ENCODE data around the gene UBAP2L.

The UBAP2L gene

DNA sequence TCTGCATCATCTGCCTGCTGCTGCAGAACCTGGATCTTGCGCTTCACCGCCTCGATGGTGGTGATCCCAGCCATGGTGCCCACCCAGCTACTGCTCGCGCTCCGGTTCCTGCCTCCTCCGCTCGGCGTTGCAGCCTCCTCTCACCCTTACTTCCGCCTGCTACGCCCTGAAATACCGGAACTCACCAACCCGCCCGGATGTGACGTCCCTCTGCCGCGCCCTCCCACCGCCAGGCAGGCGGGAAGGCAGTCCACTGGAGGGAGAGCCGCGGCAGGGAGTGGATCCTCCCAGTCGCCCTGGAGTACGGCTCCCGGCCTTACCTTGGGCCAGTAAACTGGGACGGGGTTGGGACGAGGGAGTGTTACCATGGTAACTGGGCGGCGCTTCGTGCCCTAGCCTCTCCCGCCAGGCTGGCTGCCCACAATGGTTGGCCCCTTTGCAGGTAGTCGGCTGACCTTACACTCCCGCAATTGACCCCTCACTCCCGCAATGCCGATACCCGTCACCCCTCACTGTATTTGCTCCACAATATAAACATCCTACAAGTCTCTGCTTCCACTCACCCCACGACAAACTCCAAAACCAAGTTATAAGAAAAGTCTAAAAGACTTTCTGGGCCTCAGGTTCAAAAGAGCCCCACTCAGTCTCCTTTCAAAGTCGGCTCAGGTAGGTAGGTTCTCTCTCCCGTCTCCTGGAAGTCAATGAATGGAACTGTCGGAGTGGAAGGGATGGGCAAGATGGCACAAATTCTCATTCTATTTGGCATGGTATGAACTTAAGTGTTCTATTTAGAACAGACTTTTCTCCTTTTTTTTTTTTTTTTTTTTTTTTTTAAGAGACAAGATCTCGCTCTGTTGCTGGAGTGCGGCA lies 37.5 kb upstream of the UBAP2L start:
- Histone ChIP-seq H3K9ac (ENCODE audit: low read length) (peak overlapping the region; percentile 94), H3K27me3 (ENCODE audit: low read length) (no peaks in the 10 kb centered on the region), H3K9me3 (ENCODE audit: insufficient read depth, low read length) (no peaks in the 10 kb centered on the region), H3K27ac (ENCODE audit: low read depth, low read length) (peak overlapping the region; percentile 67), H3K9me2 (replicated peaks; ENCODE audit: insufficient read depth, low read length) (no peaks in the 10 kb centered on the region), H3K36me3 (ENCODE audit: low read length) (0 out of 2 replicates have a peak, but pooled peaks cover 5% of the 10 kb centered on the region), H3F3A (ENCODE audit: insufficient read depth) (no peaks in the 10 kb centered on the region), H2AFZ (ENCODE audit: low read depth, low read length, severe bottlenecking) (peak overlapping the region; percentile 44), H4K20me1 (ENCODE audit: low read depth, low read length) (peaks cover 23% of the 10 kb centered on the region), H3K4me3 (ENCODE audit: insufficient read depth, low read length, poor library complexity, severe bottlenecking) (peak overlapping the region; percentile 97), H3K79me2 (ENCODE audit: insufficient read depth, low read length) (peaks cover 47% of the 10 kb centered on the region), H3K4me2 (ENCODE audit: low read depth, low read length, poor library complexity, severe bottlenecking) (peak overlapping the region; percentile 90)
- no peak for TF ChIP-seq EZH2phosphoT487 (conservative IDR thresholded peaks at IDR 0.05; ENCODE audit: low read length)
- TF ChIP-seq, protein P1, sequence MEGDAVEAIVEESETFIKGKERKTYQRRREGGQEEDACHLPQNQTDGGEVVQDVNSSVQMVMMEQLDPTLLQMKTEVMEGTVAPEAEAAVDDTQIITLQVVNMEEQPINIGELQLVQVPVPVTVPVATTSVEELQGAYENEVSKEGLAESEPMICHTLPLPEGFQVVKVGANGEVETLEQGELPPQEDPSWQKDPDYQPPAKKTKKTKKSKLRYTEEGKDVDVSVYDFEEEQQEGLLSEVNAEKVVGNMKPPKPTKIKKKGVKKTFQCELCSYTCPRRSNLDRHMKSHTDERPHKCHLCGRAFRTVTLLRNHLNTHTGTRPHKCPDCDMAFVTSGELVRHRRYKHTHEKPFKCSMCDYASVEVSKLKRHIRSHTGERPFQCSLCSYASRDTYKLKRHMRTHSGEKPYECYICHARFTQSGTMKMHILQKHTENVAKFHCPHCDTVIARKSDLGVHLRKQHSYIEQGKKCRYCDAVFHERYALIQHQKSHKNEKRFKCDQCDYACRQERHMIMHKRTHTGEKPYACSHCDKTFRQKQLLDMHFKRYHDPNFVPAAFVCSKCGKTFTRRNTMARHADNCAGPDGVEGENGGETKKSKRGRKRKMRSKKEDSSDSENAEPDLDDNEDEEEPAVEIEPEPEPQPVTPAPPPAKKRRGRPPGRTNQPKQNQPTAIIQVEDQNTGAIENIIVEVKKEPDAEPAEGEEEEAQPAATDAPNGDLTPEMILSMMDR (IDR thresholded peaks at IDR 0.05; ENCODE audit: insufficient read depth, low read length, poor library complexity, severe bottlenecking), result no peak

DNA sequence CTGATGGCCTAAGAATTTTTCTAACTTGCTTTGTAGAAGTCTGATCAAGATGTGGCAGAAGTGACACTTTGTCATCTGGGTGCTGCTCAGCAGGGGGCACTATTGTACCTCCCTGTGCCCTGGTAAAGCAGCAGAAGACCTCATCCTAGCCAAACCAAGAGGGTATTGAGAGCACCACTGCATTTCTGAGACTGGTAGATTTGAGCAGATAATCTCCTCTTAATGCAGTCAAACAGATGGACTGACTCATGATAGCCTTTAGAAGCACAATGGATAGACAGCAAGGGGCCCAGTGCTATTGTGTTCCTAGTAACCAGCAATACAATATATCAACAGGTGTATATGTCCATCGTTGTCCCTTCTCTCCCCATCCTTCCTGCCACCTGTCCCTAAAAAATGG lies 34.6 kb upstream of the UBAP2L start:
- Histone ChIP-seq H3K27ac (ENCODE audit: low read depth, low read length) (no peak overlapping the region), H3K9me3 (ENCODE audit: insufficient read depth, low read length) (no peaks in the 10 kb centered on the region), H3K9me2 (replicated peaks; ENCODE audit: insufficient read depth, low read length) (no peaks in the 10 kb centered on the region), H3F3A (ENCODE audit: insufficient read depth) (no peaks in the 10 kb centered on the region), H3K27me3 (ENCODE audit: low read length) (no peaks in the 10 kb centered on the region), H3K36me3 (ENCODE audit: low read length) (no peaks in the 10 kb centered on the region), H3K4me3 (ENCODE audit: insufficient read depth, low read length, poor library complexity, severe bottlenecking) (no peak overlapping the region), H4K20me1 (ENCODE audit: low read depth, low read length) (peaks cover under 1% of the 10 kb centered on the region), H2AFZ (ENCODE audit: low read depth, low read length, severe bottlenecking) (no peak overlapping the region), H3K79me2 (ENCODE audit: insufficient read depth, low read length) (peaks cover 18% of the 10 kb centered on the region), H3K9ac (ENCODE audit: low read length) (no peak overlapping the region), H3K4me2 (ENCODE audit: low read depth, low read length, poor library complexity, severe bottlenecking) (no peak overlapping the region)
- TF ChIP-seq, protein P1 (IDR thresholded peaks at IDR 0.05; ENCODE audit: insufficient read depth, low read length, poor library complexity, severe bottlenecking), result peak; percentile 54
- no peak for TF ChIP-seq EZH2phosphoT487 (conservative IDR thresholded peaks at IDR 0.05; ENCODE audit: low read length)

DNA sequence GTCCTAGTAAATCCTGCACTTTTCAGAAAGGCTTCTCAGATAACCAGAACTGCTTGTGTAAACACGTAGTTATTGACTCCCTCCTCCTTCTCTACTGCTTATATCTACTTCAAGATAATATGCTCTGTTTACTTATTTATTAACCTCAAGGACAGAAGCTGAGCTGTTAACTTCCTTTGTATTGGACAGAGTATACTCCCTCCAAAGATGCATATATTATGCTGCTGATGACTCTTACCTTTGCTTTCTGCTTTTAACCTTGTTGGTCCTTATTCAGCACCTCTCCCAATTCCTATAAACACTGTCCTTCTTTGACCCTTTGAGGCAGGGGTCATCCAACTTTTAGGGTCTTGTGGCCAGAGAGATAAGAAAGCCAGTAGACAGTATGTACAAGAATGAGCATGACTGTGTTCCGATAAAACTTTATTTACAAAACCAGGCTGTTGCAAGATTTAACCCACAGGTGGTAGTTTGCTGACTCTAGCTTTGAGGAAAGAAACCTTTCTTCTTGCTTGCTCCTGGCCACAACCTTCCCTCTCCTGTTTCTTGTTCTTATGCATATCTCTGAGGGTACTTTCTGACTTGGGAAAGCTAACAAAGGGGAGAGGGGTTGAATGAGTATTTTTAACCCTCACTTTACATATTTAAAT lies 33.8 kb upstream of the UBAP2L start:
- Histone ChIP-seq H3K27me3 (ENCODE audit: low read length) (no peaks in the 10 kb centered on the region), H3K9ac (ENCODE audit: low read length) (no peak overlapping the region), H3K27ac (ENCODE audit: low read depth, low read length) (no peak overlapping the region), H4K20me1 (ENCODE audit: low read depth, low read length) (no peaks in the 10 kb centered on the region), H3K79me2 (ENCODE audit: insufficient read depth, low read length) (peaks cover 10% of the 10 kb centered on the region), H3K4me2 (ENCODE audit: low read depth, low read length, poor library complexity, severe bottlenecking) (no peak overlapping the region), H3K4me3 (ENCODE audit: insufficient read depth, low read length, poor library complexity, severe bottlenecking) (no peak overlapping the region), H2AFZ (ENCODE audit: low read depth, low read length, severe bottlenecking) (no peak overlapping the region), H3F3A (ENCODE audit: insufficient read depth) (no peaks in the 10 kb centered on the region), H3K9me2 (replicated peaks; ENCODE audit: insufficient read depth, low read length) (no peaks in the 10 kb centered on the region), H3K36me3 (ENCODE audit: low read length) (no peaks in the 10 kb centered on the region), H3K9me3 (ENCODE audit: insufficient read depth, low read length) (no peaks in the 10 kb centered on the region)
- no peak for TF ChIP-seq EZH2phosphoT487 (conservative IDR thresholded peaks at IDR 0.05; ENCODE audit: low read length)
- TF ChIP-seq, protein P1 (IDR thresholded peaks at IDR 0.05; ENCODE audit: insufficient read depth, low read length, poor library complexity, severe bottlenecking), result no peak

Measured in SU-DHL-6 (cell line).